Parathyroid adenoma (tissue), 2 donors: ENCODE data around the gene TBC1D20.

Experiments used
- H2AFZ ChIP-seq: fragments of 300-600 bp; sonication (generic); one replicate; pipeline ENCODE4 v1.7.0; 2017; ENCODE audit warnings: antibody characterized with exemption, mild to moderate bottlenecking
- H3K27ac ChIP-seq: fragments of 300-600 bp; sonication (generic); one replicate; pipeline ENCODE4 v1.7.0; 2017
- H3K27me3 ChIP-seq: fragments of 300-600 bp; sonication (generic); one replicate; pipeline ENCODE4 v1.7.0; 2017; ENCODE audit warnings: low read length; ENCODE audit not compliant: control insufficient read depth, insufficient read depth
- H3K36me3 ChIP-seq: fragments of 300-600 bp; sonication (generic); one replicate; pipeline ENCODE4 v1.7.0; 2017; ENCODE audit warnings: low read length; ENCODE audit not compliant: control insufficient read depth, insufficient read depth
- H3K4me1 ChIP-seq: fragments of 300-600 bp; sonication (generic); one replicate; pipeline ENCODE4 v1.7.0; 2017; ENCODE audit warnings: control low read depth
- H3K4me2 ChIP-seq: fragments of 300-600 bp; sonication (generic); one replicate; pipeline ENCODE4 v1.7.0; 2017; ENCODE audit warnings: low read length
- H3K4me3 ChIP-seq: fragments of 300-600 bp; sonication (generic); one replicate; pipeline ENCODE4 v1.7.0; 2017; ENCODE audit warnings: low read depth, low read length
- H3K79me2 ChIP-seq: fragments of 300-600 bp; sonication (generic); one replicate; pipeline ENCODE4 v1.7.0; 2017; ENCODE audit warnings: control low read depth
- H3K9ac ChIP-seq: fragments of 300-600 bp; sonication (generic); one replicate; pipeline ENCODE4 v1.7.0; 2017; ENCODE audit warnings: mild to moderate bottlenecking
- H3K9me3 ChIP-seq: fragments of 300-600 bp; sonication (generic); one replicate; pipeline ENCODE4 v1.7.0; 2017; ENCODE audit warnings: low read length; ENCODE audit not compliant: control insufficient read depth
- TF ChIP-seq, protein P1 (sequence below): fragments of 300-600 bp; sonication (generic); IDR thresholded peaks from one replicate; pipeline ENCODE4 v1.7.0; 2017; ENCODE audit warnings: antibody characterized with exemption, mild to moderate bottlenecking
- donor health status: primary hyperparathyroidism.

Gene TBC1D20

DNA sequence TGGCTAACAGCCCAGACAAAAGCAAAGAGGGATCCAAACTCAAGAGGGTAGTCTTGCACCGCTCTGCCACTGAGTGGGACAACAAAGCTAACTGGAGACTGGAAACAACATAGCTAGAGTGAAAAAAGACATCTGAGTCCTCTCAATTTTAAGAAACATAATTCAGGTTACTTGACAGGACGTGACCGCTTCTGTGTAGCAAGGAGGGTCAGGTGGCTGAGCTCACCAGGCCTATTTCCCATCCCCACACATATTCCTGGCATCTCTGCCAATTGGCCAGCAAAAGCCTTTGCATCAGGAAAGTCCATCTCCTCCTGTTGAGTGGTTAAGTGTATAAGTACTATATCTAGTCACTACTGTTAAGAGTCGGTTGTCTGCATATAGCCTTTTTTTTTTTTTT, 25.3 kb upstream of the TBC1D20 start:
- Histone ChIP-seq H3K9me3 (no peaks in the 10 kb centered on the region), H3K4me2 (no peak overlapping the region), H3K36me3 (no peaks in the 10 kb centered on the region), H3K4me3 (no peak overlapping the region), H3K27ac (no peak overlapping the region), H3K79me2 (no peaks in the 10 kb centered on the region), H2AFZ (no peak overlapping the region), H3K27me3 (no peaks in the 10 kb centered on the region), H3K4me1 (no peaks in the 10 kb centered on the region), H3K9ac (no peak overlapping the region)
- TF ChIP-seq, protein P1, sequence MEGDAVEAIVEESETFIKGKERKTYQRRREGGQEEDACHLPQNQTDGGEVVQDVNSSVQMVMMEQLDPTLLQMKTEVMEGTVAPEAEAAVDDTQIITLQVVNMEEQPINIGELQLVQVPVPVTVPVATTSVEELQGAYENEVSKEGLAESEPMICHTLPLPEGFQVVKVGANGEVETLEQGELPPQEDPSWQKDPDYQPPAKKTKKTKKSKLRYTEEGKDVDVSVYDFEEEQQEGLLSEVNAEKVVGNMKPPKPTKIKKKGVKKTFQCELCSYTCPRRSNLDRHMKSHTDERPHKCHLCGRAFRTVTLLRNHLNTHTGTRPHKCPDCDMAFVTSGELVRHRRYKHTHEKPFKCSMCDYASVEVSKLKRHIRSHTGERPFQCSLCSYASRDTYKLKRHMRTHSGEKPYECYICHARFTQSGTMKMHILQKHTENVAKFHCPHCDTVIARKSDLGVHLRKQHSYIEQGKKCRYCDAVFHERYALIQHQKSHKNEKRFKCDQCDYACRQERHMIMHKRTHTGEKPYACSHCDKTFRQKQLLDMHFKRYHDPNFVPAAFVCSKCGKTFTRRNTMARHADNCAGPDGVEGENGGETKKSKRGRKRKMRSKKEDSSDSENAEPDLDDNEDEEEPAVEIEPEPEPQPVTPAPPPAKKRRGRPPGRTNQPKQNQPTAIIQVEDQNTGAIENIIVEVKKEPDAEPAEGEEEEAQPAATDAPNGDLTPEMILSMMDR: no peak

DNA sequence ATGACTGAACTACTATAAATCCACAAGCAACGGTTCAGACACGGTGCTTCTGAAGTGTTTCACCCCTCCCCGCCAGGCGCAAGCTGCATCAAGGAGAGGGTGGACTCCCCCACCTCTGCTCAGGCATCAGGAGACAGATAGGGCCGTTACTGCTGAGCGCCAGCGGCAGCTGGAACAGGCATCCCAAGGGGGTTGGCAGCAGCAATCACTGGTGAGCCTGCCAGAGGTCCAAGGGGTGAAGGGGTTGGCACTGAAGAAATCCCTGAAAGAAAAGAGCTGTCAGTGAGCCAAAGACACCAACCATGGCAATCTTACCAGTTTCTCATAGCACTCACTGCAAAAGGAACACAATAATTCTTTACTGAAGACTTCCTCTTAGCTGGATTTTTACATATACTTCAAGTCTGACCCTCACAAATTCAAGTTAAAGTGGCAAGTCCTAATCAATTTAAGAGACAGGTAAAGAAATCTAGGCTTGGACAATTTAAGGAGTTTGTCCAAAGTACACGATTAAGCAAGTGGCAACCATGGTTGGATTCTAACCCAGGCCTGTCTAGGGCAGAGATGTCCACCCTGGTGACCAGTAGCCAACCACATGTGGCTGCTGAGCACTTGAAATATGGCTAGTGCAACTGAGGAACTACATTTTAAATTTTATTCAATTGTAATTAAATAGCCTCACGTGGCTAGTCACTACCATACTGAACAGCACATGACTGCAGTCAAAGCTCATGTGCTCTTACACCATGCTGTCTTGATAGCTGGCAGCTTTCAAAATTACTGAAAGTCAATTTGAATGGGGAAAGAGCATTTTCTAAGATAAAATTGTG, 21.7 kb upstream of the TBC1D20 start:
- H3K27ac ChIP-seq: no peak overlapping the region
- H3K79me2 ChIP-seq: no peaks in the 10 kb centered on the region
- H3K4me1 ChIP-seq: no peaks in the 10 kb centered on the region
- H3K36me3 ChIP-seq: no peaks in the 10 kb centered on the region
- H3K9me3 ChIP-seq: no peaks in the 10 kb centered on the region
- H3K27me3 ChIP-seq: no peaks in the 10 kb centered on the region
- TF ChIP-seq, protein P1: no peak
- no peak overlapping the region for H2AFZ ChIP-seq
- H3K4me3 ChIP-seq: no peak overlapping the region
- H3K4me2 ChIP-seq: no peak overlapping the region
- H3K9ac ChIP-seq: no peak overlapping the region

DNA sequence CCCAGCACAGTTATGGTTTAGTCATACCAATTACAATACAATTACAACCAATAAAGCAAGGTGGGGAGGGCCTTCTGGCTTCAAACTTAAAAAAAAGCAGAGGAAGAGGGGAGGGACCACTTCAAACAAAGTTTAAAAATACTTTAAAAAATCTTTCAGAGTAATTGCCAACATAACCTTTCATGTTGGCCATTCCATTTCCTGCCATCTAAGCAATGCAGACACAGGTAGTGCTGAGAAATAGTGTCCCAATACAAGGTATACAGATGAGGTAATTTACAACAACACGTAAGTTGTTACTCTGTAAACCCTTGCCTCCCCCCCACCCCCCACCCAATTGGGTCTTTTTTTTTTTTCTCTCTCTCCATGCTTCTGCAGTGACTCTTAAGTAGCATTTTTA, 18.8 kb upstream of the TBC1D20 start:
- H3K9ac ChIP-seq: no peak overlapping the region
- no peak overlapping the region for H3K27ac ChIP-seq
- no peaks in the 10 kb centered on the region for H3K4me1 ChIP-seq
- H3K4me2 ChIP-seq: no peak overlapping the region
- H3K4me3 ChIP-seq: no peak overlapping the region
- H2AFZ ChIP-seq: no peak overlapping the region
- H3K27me3 ChIP-seq: no peaks in the 10 kb centered on the region
- no peaks in the 10 kb centered on the region for H3K36me3 ChIP-seq
- no peaks in the 10 kb centered on the region for H3K9me3 ChIP-seq
- TF ChIP-seq, protein P1: no peak
- no peaks in the 10 kb centered on the region for H3K79me2 ChIP-seq

DNA sequence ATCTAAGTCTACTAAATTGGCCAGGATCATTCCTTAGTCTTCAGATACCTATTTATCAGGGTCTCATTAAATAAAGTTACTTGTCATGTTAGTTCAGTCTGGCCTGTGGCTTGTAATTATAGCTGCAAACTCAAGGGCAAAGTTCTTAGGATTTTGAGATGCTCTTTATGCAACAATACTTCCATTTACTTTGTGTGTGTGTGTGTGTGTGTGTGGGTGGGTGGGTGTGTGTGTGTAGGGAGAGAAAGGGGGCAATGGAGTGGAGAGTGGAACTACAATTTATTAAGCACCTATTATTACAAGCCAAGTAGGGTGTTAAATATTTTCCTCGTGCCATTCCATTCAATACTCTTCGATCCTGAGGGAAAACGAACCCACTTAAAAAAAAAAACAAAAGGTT, 17.7 kb upstream of the TBC1D20 start:
- Histone ChIP-seq H3K36me3 (no peaks in the 10 kb centered on the region), H3K79me2 (no peaks in the 10 kb centered on the region), H2AFZ (no peak overlapping the region), H3K9ac (no peak overlapping the region), H3K4me3 (no peak overlapping the region), H3K4me1 (no peaks in the 10 kb centered on the region), H3K27ac (no peak overlapping the region), H3K4me2 (no peak overlapping the region), H3K27me3 (no peaks in the 10 kb centered on the region), H3K9me3 (no peaks in the 10 kb centered on the region)
- TF ChIP-seq, protein P1: no peak

DNA sequence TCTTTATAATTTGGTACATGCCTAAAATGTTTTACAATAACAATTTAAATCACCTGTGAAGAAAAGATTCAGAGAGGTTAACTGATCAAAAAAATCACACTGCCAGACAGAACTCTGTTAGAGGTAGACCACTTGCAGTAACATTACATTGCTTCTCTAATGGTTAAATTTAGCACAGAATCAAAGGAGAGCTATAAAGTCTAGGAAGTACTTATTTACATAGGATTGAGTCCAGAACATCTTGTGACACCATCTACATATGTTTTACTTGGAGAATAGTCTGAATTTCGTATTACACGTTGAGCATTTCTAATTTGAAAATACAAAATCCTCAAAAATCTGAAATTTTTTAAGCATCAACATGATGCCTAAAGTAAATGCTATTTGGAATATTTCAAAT, 17.2 kb upstream of the TBC1D20 start:
- Histone ChIP-seq H3K9me3 (no peaks in the 10 kb centered on the region), H3K4me3 (no peak overlapping the region), H3K4me1 (no peaks in the 10 kb centered on the region), H2AFZ (no peak overlapping the region), H3K4me2 (no peak overlapping the region), H3K79me2 (no peaks in the 10 kb centered on the region), H3K36me3 (no peaks in the 10 kb centered on the region), H3K9ac (no peak overlapping the region), H3K27me3 (no peaks in the 10 kb centered on the region), H3K27ac (no peak overlapping the region)
- TF ChIP-seq, protein P1: no peak
